Amygdala (tissue), 56 donors: ENCODE data around the gene DGCR2.

ENCODE experiments used
- DNase-seq, 56 donors: peaks; one replicate each; lab custom pipeline; 2025; lab: John Stamatoyannopoulos, UW

The DGCR2 gene

GRCh38 chr22:19128946-19129727, 6.9 kb upstream of the DGCR2 start:
- no peak for DNase-seq

- DNase-seq: no peak
These were observed 5.8 kb upstream of the DGCR2 start for GRCh38 chr22:19128009-19128401.

- DNase-seq: no peak
These were observed 5.3 kb upstream of the DGCR2 start for GRCh38 chr22:19127329-19128008.

DNA sequence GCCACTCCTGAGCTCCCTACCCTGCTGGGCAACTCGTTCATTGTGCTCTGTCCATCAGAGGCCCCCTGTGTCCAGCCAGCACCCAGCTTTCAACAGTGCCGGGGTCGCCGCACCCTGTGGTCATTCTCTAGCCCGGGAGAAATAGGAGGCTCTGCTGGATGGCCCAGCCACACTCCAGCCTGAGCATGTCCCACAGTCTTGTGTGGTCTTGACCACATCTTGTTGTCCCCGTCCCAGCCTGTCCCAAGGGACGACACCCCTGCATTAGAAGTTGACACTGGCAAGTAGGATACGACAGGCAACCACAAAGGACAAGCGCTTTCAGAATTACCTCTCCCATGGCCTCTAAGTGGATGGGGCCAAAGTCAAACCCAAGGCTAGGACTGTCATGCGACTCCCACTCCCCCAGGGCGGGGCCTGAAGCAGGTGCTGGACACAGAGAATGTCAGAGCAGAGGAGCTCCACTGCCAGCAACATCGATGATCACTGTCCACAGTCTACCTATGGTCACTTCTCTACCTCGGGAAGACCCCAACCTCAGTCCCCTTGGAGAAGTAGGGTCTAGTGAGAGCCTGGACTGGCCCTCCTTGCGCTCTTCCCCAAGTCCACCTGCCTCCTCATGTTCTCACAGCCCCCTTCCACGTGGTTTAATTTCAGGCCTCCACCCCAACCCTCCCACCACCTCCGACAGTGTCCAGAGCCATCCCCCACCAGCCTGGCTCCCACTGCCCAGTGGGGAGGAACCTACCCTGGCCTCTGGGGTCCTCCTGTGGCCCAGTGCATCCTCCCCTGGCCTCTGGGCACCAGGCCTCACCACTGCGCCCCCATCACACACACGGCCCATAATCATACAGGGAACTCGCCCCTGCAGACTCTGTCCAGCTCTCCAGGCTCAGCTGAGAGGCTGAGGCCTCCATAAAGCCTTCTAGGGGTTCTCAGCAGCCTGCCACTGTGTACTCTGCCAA, 4.4 kb upstream of the DGCR2 start:
- DNase-seq: no peak

GRCh38 chr22:19125474-19126308, 3.5 kb upstream of the DGCR2 start:
- no peak for DNase-seq

- no peak for DNase-seq
These were observed 2.8 kb upstream of the DGCR2 start for GRCh38 chr22:19125011-19125410.

DNA sequence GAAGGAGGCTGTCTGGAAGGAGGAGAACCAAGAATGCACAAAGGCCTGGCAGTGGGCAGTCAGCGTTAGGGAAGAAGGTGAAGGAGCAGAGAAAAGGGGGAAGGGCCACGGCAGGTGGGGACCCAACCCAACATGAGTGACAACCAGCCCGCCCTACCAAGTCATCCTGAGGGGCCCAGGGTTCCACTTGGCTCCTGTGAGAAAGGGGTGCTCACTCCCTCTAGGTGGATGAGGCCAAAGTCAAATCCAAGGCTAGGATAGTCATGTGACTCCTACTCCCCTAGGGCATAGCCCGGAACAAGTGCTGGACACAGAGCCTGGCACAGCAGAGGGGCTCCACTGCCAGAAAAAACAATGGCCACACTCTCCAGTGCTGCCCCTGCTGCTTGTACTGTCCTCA, 2.2 kb upstream of the DGCR2 start:
- no peak for DNase-seq

DNA sequence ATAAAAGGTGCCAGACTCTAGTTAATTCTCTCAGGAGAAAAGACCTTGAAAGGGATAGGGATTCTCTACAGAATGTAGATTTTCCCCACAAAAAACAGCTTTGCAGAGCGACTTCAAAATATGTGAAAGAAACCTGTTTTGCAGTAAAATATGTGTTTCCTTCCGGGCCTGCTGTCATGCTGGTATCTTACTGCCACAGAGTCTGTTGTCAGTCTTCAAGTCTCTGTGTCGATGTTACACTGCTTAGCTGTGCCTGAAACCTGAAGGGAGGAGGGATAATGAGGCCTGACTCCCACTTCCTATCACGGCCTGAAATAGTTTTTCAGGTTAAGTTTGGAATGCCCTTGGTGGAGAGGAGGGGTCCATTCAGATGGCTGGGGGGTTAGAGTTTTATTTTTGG, 1.7 kb upstream of the DGCR2 start:
- no peak for DNase-seq

DNA sequence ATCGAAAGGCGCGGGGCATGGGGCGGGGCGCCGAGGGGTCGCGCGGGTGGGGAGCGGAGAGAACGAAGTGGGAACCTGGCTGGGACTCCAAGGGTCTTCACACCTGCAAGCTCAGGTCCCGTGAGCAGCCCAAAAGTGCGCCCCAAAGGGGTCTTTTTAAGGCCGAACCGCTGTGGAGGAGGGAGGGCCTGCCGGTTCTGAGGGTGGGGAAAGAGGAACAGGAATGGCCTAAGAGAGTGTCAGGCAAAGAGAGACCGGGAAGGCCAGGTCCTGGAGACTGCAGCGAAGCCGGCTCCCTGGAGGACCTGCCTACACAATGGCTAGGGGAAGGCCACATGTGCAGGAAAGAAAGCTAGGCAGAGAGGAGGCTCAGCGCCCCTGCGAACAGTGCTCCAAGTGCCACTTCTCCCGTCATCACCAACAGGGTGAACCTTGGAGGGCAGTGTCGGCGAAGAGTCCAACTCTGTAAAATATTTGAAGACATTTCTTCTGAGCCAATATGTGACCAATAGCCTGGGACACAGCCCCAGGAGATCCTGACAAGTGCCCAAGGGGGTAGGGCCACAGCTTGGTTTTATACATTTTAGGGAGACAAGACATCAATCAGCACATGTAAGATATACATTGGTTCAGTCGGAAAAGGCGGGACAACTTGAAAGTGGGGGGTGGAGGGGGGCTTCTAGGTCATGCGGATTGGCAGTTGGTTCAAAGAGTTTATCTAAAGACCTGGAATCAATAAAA, 710 bp upstream of the DGCR2 start:
- peak in 3 of 56 donors; percentile 45 to 78 (median 68) for DNase-seq

- peak in 19 of 56 donors; percentile 16 to 63 (median 44) for DNase-seq
These were observed 525 bp downstream of the DGCR2 start for GRCh38 chr22:19121631-19122142.

DNA sequence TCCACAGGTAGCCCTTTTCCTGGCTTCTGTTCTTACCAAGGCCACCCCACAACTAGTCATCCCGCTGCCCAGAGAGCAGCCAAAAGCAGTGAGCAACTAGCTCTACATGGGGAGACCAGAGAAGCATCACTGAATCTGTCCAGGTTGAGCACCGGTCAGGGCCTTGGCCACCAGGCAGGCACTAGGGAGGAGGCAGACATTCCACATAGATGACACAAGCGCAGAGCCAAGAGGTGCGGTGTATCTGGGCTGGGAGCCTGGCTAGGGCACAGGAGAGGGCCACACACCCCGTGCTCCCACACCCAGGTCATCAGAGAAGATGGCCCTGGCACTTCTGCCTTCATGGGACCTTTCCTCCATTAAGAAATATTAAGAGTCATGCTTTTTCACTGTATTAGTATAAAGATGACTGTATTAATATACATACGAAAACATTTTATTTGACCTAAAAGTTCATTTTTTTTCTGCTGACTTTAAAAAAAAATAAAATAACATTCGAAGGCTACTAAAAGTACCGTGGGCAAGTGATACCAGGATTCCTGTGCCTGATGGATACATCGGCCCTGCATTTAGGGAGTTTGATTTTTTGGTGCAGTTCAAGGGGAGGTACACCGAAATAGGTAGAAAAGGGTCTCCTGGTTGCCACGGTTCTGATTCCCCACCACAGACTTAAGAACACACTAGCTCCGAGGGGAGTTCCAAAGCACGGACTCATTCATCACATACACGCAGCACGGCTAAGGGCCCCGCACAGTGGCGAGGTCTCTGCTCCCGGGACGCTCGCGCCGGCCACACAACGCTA, 1.2 kb downstream of the DGCR2 start:
- no peak for DNase-seq

GRCh38 chr22:19119949-19120348, 2.3 kb downstream of the DGCR2 start:
- no peak for DNase-seq

DNA sequence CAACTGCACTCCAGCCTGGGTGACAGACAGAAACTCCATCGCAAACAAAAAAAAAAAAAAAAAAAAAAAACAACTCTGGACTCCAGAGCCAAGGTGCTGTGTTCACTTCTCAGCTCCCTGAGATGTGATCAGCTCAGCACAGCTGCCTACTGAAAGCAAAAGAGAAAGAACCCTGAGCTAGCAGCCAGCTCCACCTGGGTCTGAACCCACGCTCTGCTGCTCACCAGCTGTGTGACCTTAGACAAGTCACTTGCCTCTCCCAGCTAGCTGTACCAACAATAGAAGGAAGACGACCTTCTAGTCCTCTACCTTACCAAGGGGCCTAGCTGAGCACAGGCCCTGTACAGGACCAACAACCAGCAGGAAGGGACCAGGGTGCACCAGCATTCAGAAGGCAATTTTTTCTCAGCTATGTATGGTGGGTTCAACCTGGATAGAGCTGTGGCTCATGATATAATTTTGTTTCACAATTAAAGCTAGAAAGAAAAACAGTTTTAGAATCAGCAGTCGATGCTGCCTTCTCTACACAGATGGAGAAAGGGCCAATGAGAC, 3.8 kb downstream of the DGCR2 start:
- no peak for DNase-seq

DNA sequence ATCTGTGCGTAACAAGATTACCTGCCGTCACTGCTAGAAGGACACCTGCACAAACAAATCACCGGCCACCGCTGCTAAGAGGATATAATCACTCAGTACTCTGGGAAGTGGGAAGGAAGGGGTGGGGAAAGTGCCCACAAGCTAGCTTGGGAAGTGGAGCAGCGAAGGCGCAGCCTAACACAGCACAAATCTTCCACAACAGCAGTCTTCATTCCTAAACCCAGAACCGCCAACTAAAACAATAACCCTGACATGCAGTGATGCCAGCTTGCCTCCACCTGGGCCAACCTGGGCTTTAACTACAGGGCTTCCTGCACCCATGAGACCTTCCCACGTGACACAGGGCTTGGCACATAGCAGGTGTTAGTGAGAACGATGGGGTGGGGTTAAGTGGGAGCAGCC, 5.1 kb downstream of the DGCR2 start:
- DNase-seq: no peak

DNA sequence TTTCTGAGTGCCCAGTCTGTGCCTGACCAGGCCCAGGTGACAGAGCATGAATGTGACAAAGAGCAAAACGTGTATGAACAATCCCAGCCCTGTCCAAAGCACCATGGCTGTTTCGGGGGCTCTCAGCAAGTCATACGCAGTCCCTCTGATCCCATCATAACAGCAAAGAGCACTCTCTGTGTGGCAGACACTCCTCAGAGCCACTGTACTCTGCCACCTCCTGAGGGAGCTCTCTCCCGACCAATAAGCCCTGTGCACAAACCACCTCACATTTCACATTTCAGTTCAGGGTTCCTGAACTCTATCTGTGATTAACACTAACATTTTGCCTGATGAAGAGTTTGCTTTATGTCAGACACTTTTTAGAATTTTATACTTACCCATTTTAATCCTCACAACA, 6.6 kb downstream of the DGCR2 start:
- peak in 9 of 56 donors; percentile 23 to 62 (median 38) for DNase-seq

DNA sequence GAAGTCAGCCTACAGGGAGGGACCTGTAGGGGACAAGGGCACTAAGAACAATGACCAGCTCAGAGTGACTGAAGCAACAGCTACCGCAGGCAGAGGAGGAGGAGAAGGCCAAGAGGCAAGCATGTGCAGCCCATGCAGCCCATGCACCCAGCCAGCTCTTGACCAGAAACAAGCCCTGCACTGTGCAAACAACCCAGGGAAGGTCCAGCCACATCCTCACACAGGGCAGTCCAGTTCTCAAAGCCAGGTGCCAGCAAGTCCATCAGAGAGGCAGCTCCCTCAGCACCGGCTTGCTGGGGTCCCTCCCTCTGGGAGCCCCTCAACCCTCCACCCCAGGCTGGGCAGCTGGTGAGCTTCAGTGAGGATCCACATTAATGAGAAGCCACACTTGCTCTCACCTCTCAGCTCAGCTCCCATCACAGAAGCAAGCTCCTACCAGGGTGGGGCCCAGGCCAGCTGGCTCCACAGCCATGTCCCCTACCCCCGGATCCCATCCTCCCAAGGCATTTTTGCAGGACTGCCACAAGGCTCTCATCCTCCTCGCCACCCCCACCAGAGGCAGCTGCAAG, 7.1 kb downstream of the DGCR2 start:
- peak in 1 of 56 donors; percentile 27 for DNase-seq

- DNase-seq: no peak
These were observed 8.8 kb downstream of the DGCR2 start for GRCh38 chr22:19113429-19113828.

DNA sequence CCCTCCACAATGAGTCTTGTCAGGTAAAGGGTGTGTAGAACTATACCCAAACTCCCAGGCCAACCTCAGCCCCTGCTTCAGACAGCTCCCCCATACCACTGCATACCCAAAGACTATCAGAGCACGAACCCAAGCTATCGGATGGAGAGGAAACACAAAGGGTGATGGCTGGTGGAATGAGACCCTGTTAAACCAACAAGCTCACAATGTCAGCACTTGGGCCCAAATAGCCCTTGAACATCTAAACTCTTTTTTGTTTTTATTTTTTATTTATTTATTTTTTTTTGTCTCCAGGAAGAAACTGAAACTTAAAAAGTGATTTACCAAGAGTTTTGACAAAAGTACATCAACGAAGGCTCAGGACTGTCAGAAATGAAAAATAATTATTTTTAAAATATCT, 10.6 kb downstream of the DGCR2 start:
- no peak for DNase-seq
